ENCODE results near the gene GATAD2B. TPM values are rescaled to one million over a fixed set of nuclear protein-coding genes. Genes with fewer than 3 reads are reported as not detected.

GATAD2B gene
- total RNA-seq, 4 donors from 2014 or later = 9.7 to 16.6 (median 12.0) TPM

GRCh38 chr1:153944827-153945117, 22.0 kb upstream of the GATAD2B start:
- Histone ChIP-seq H3K27me3 (no peaks in the 10 kb centered on the region), H3K4me3 (peak overlapping the region; percentile 77 to 100 (median 90)), H3K27ac (peak overlapping the region; percentile 91 to 100 (median 96)), H3K9me3 (no peaks in the 10 kb centered on the region), H3K4me1 (peaks cover 14 to 39% (median 21%) of the 10 kb centered on the region in 3 donors), H3K36me3 (peaks cover 2 to 69% (median 45%) of the 10 kb centered on the region in 3 donors)
- no peak for TF ChIP-seq POLR2A (IDR thresholded peaks at IDR 0.05)
- TF ChIP-seq, protein P1, sequence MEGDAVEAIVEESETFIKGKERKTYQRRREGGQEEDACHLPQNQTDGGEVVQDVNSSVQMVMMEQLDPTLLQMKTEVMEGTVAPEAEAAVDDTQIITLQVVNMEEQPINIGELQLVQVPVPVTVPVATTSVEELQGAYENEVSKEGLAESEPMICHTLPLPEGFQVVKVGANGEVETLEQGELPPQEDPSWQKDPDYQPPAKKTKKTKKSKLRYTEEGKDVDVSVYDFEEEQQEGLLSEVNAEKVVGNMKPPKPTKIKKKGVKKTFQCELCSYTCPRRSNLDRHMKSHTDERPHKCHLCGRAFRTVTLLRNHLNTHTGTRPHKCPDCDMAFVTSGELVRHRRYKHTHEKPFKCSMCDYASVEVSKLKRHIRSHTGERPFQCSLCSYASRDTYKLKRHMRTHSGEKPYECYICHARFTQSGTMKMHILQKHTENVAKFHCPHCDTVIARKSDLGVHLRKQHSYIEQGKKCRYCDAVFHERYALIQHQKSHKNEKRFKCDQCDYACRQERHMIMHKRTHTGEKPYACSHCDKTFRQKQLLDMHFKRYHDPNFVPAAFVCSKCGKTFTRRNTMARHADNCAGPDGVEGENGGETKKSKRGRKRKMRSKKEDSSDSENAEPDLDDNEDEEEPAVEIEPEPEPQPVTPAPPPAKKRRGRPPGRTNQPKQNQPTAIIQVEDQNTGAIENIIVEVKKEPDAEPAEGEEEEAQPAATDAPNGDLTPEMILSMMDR (IDR thresholded peaks at IDR 0.05) = no peak
- 57 to 58% methylated on average over 3 of the region's 3 CpGs for WGBS, 2 donors
- intact Hi-C loops (cut with DNase I) = no loop called here
- DNase-seq = no peak

- 73 to 83% methylated on average over 2 to 7 of the region's 15 CpGs for WGBS, 2 donors
- TF ChIP-seq, protein P1 (IDR thresholded peaks at IDR 0.05) = no peak
- TF ChIP-seq POLR2A (IDR thresholded peaks at IDR 0.05) = no peak
- intact Hi-C loops (cut with DNase I) = no loop called here
- peaks cover 14 to 39% (median 21%) of the 10 kb centered on the region in 3 donors for H3K4me1 ChIP-seq
- H3K9me3 ChIP-seq = no peaks in the 10 kb centered on the region
- no peaks in the 10 kb centered on the region for H3K27me3 ChIP-seq
- H3K36me3 ChIP-seq = peaks cover 5 to 69% (median 45%) of the 10 kb centered on the region in 3 donors
- H3K4me3 ChIP-seq = peak overlapping the region in 3 of 4 donors; percentile 77 to 100 (median 99)
- H3K27ac ChIP-seq = peak overlapping the region; percentile 91 to 100 (median 96)
- DNase-seq = no peak
Measured at GRCh38 chr1:153944005-153944826, 21.4 kb upstream of the GATAD2B start.

DNA sequence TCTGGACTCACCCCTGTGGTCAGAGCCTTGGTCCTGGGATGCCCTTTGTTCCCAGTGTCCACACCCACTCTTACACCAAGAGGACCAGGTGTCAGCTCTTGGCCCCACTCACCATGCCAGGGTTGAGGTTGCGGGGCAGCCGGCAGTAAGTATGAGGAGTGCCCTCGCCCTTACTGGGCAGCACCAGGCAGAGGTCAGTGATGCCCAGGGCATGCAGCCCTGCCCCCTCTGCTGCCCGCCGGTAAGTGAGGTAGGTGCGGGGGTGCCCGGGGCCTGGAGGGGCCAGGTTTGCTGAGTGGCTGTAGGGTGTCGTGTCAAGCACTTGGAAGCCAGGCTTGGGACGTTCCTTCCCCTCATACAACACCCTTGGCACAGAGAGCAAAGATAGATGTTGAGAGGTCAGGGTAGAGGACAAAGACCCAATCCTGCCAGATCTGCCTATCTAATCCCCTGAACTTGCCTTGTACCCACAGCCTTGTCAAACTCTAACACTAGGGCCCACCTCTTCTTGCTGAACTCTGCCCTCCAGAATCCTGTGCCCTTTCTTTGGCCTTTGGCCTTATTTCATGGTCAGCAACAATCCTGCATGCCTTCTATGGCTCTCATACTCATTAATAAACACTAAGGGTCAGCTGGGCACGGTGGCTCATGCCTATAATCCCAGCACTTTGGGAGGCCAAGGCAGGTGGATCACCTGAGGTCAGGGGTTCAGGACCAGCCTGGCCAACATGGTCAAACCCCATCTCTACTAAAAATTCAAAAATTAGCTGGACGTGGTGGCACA, 20.2 kb upstream of the GATAD2B start:
- no peak for DNase-seq

GRCh38 chr1:153941826-153942725, 19.3 kb upstream of the GATAD2B start:
- Histone ChIP-seq H3K4me1 (peaks cover 14 to 34% (median 19%) of the 10 kb centered on the region in 3 donors), H3K27me3 (no peaks in the 10 kb centered on the region), H3K4me3 (no peak overlapping the region), H3K36me3 (peaks cover 5 to 69% (median 28%) of the 10 kb centered on the region in 3 donors), H3K27ac (no peak overlapping the region), H3K9me3 (no peaks in the 10 kb centered on the region)
- intact Hi-C loops (cut with DNase I) = no loop called here
- 95 to 96% methylated on average over 3 to 10 of the region's 34 CpGs for WGBS, 2 donors
- TF ChIP-seq POLR2A (IDR thresholded peaks at IDR 0.05) = no peak
- TF ChIP-seq, protein P1 (IDR thresholded peaks at IDR 0.05) = no peak
- no peak for DNase-seq

More for the DNA sequence above, 20.2 kb upstream of the GATAD2B start:
- peaks cover 14 to 39% (median 21%) of the 10 kb centered on the region in 3 donors for H3K4me1 ChIP-seq
- H3K27ac ChIP-seq = no peak overlapping the region
- whole genome bisulfite sequencing, 2 donors = 86% methylated on average over 7 of the region's 11 CpGs; no CpG with 5 or more reads in 1 of the 2 donors
- H3K9me3 ChIP-seq = no peaks in the 10 kb centered on the region
- peaks cover 5 to 69% (median 32%) of the 10 kb centered on the region in 3 donors for H3K36me3 ChIP-seq
- no peaks in the 10 kb centered on the region for H3K27me3 ChIP-seq
- no peak for TF ChIP-seq POLR2A (IDR thresholded peaks at IDR 0.05)
- TF ChIP-seq, protein P1 (IDR thresholded peaks at IDR 0.05) = no peak
- intact Hi-C loops (cut with DNase I) = no loop called here
- no peak overlapping the region for H3K4me3 ChIP-seq

All from esophagus squamous epithelium (tissue), 5 donors.